HG02840 (cell line): ENCODE data around the gene SKAP1.
"Not testable (repeated sequence)": the region's sequence is repeated elsewhere in the genome, so short reads cannot be mapped to it uniquely, and the experiment has no call there.

ENCODE experiments used
- ATAC-seq: cut with Tn5 transposase; IDR thresholded peaks from one replicate; pipeline ENCODE4 v1.9.1; 2021; ENCODE audit warnings: mild to moderate bottlenecking, moderate library complexity, moderate number of reproducible peaks; ENCODE audit not compliant: unreplicated experiment, low FRiP score

Gene SKAP1

DNA sequence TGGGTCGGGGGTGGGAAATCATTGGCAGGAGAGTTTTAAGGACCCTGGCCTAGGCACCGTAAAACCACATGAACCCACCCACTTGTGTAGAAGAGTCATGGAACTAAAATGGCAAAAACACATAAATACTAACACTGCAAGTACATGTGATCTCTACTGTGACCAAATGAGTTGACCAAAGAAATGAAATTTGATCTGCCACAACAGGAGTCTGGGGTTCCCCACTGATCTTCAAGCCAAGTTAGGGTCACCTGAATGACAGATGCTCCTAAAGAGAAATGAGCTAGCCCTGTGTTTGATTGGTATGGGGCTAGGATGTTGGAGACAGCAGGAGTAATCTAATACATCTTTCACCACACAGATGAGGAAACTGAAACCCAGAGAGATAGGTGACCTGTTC lies 21.5 kb upstream of the SKAP1 start:
- ATAC-seq: no peak

DNA sequence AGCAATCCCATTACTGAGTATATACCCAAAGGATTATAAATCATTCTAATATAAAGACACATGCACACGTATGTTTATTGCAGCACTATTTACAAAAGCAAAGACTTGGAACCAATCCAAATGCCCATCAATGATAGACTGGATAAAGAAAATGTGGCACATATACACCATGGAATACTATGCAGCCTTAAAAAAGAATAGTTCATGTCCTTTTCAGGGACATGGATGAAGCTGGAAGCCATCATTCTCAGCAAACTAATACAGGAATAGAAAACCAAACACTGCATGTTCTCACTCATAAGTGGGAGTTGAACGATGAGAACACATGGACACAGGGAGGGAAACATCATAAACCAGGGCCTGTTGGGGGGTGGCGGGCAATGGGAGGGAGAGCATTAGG lies 19.3 kb upstream of the SKAP1 start:
- not testable (repeated sequence) for ATAC-seq

DNA sequence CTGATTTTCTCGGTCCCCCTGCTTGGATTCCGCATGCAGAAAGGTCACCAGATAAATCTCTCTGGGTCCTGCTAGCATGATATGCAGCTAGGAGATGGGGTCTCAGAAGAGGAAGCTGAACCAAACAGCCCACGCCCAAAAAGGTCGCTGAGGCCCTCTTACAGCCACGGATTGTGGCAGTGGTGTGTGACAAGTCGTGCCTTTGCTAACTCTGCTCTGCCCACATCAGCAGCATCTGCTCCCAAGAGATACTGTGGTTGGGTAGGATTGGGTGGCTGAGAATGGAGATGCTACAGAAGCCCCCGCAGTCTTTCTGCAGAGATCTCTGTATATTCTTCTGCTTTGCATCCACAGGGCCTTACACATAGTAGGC lies 15.2 kb upstream of the SKAP1 start:
- ATAC-seq: no peak

- no peak for ATAC-seq
Measured at GRCh38 chr17:48444516-48445247, 14.7 kb upstream of the SKAP1 start.

GRCh38 chr17:48443712-48444111 lies 13.7 kb upstream of the SKAP1 start:
- no peak for ATAC-seq

DNA sequence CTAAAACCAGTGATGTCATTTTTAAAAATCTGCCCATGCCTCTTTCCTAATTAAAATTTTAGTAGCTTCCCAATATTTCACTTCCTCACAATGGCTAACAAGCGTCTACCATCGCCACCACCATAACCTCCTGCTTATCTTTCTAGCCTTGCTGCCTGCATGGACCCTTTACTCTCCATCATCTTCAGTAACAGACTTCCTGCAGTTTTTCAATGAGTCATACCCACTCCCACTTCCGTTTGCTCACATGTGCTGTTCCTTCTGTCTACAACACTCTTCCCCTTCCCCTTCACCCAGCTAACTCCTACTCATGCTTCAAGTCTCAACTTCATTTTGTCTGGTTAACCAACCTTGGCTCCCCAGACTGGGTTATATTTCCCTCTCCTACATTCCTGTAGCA lies 12.8 kb upstream of the SKAP1 start:
- ATAC-seq: no peak

GRCh38 chr17:48441862-48442261 lies 11.8 kb upstream of the SKAP1 start:
- no peak for ATAC-seq

DNA sequence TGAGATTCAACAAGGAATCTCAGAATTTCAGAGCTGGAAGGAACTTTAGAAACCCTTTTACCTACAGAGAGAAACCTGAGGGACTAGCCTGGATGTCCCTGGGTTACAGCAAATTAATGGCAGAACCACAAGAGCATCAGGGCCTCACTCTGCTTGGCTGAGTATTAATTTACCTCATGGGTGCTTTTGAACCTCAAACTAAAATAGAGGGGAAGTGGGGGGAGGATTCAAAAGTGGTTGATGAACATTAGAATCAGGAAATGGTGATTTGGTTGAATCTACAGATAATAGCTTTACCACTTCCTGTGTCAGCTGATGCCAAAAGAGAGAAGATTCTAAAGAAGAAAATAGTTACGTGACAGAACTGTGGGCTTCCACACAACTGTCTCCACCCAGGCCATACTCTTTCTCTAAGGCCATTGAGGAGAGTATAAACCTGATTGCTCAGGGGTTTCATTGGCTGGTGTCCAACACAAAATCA lies 11.3 kb upstream of the SKAP1 start:
- peak; percentile 58 for ATAC-seq

GRCh38 chr17:48440669-48441068 lies 10.7 kb upstream of the SKAP1 start:
- ATAC-seq: no peak

DNA sequence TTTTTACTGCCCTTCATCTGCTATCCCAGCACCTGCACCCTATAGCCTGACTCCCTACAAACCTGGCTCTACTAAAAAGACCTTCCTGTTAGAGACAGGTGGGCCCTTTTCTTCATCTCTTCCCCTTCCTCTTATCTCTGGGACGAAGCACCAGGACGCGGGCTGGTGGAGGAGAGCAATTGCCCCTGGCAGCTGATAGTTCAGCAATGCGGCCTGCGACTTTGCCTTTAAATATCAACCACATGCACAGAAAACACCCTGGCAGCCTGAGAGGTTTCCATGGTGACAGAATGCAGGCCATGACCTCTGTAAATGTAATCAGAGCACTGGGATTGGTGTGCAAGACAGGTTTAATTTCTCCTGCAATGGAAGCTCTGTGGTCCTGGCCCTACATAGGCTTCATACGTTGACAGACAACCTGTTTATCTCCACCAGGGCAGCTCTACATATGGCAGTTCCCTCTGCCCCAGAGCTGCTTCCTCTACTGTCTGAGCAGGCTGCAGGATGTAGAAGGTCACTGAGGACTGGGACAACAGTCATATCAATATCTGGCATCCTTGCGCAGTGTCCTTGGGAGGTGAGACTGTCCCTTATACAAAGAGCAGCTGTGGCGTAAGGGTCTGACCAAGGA lies 10.0 kb upstream of the SKAP1 start:
- ATAC-seq: no peak

- ATAC-seq: no peak
Measured at GRCh38 chr17:48439110-48439850, 9.3 kb upstream of the SKAP1 start.

DNA sequence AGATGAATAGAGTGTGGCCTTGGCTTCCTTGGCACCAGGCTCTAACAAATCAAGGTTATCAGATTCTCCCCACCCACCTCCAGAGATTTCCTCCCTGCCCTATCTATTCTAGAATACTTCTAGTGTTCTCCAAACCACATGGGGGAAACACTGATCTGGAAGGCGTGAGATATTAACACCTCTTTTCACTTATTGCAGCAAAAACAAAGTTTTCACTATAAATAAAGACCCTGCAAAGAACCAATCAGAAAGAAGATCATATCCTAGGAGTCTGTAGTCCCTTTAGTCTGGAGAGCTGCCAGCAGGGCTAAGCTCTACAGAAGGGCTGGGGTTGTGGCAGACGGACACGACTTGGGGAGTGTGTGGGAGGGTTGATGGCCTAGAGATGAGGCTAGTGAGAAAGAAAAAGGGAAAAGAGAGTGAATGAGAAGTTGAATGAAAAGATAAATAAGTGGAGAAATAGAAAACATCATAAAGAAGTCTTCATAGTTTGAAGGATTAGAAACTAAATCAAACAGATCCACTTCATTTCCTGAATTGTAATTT lies 8.6 kb upstream of the SKAP1 start:
- ATAC-seq: no peak

- ATAC-seq: no peak
Measured at GRCh38 chr17:48433896-48434295, 3.9 kb upstream of the SKAP1 start.

- no peak for ATAC-seq
Measured at GRCh38 chr17:48432820-48433775, 3.1 kb upstream of the SKAP1 start.

DNA sequence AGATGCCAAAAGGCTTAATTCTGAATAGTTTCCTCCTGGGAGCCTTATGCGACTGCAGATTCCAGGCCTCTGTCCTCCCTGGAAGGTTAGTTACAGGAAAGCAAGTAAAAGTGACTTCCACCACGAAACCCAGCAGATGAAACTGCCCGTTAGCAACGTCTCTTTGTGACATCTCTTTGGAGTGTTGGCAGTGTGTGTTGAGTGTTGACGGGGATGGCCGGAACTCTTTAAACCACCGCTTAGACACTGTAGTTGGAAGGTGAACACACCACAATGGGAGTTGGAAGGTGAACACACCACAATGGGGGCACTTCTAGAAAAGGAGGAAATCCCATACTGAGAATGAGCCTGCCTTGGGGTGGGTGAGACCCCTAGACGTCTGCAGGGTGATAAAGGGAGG lies 858 bp downstream of the SKAP1 start:
- ATAC-seq: no peak

GRCh38 chr17:48427598-48427997 lies 2.4 kb downstream of the SKAP1 start:
- no peak for ATAC-seq

DNA sequence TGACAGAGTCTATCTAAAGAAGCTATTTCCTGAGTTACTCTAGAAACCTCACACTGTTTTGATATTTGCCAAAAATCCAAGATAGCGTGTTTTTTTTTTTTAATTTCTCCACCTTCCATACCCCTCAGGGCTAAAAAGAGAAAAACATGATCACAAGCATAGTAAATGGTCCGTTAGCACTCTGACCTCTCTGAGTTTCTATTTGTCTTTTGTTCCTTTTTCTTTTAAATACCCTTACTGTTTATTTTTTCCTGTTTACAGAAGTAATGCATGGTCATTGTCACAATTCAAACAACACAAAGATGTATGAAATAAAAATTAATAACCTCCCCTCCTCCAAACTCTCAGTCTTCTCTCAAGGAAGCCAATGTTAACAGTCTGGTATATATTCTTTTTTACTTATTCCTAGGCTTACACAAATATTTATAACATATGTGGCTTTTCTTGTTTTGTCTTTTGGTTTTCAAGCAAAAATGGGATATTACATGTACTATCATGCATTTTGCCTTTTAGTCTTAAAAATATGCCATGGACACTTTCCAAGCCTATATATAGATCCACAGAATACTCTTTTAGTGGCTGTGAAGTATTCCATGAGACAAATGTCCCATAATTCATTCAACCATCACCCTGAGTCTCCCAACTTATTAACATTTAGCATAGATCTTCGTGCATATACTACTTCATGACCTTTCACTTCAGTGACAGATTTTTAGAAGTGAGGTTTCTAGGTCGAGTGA lies 3.1 kb downstream of the SKAP1 start:
- ATAC-seq: no peak

DNA sequence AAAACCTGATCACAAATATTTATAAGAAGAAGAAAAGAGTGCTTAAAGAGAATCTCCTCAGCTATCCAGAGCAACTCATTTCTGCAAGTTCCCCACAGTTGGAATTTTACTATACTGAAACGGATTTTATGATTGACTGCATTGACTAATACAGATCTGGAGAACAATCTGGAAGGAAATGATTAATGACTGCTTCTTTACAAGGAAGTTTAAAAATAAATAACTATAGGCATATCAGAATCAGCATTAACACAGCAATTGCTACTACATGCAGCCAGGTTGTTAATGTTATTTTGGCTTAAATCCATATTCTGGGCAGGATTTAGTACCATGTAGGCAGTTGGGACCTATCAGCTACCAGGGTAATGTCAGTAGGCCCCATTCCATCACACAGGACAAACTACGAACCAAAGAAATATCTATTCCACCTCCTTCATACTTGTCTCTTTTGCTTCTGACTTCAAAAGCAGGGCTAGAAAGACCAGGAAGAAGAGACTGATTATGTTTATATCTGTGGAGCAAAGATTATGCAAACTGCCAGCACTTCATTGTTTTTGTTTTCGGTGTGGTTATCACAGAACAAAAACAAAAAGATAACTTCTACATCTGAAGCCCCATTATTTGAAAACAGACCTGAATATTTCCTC lies 3.9 kb downstream of the SKAP1 start:
- ATAC-seq: no peak

GRCh38 chr17:48422060-48422459 lies 8.0 kb downstream of the SKAP1 start:
- not testable (repeated sequence) for ATAC-seq
